GM23338 (cell line): Measurements from ENCODE around the gene CDKL1. TPM values are rescaled to one million over a fixed set of nuclear protein-coding genes. Genes with fewer than 3 reads are reported as not detected.

ENCODE experiments used
- ATAC-seq: fragments of 200-7000 bp; cut with Tn5 transposase; 3 replicates; pipeline ENCODE4 v1.9.1; 2020
- DNase-seq: peaks from one replicate; pipeline ENCODE4 v3.0.0-alpha.2; 2015; ENCODE audit warnings: low spot score
- H2AFZ ChIP-seq: fragments of 200-600 bp; sonication (generic); 2 replicates; pipeline ENCODE4 v1.8.0; 2016; ENCODE audit warnings: antibody characterized with exemption, mild to moderate bottlenecking, moderate library complexity
- H3F3A ChIP-seq: fragments of 200-600 bp; sonication (generic); replicated peaks from 2 replicates; pipeline ENCODE4 v1.8.0; 2017; ENCODE audit warnings: antibody characterized with exemption, mixed run types, low read depth
- H3K27ac ChIP-seq: fragments of 200-600 bp; sonication (generic); 2 replicates; pipeline ENCODE4 v1.6.1; 2016; ENCODE audit warnings: low read depth
- H3K27me3 ChIP-seq: fragments of 200-600 bp; sonication (generic); 2 replicates; pipeline ENCODE4 v1.8.0; 2016; ENCODE audit warnings: mild to moderate bottlenecking, mixed run types, moderate library complexity; ENCODE audit not compliant: insufficient read depth
- H3K36me3 ChIP-seq: fragments of 200-600 bp; sonication (generic); 2 replicates; pipeline ENCODE4 v1.8.0; 2016; ENCODE audit warnings: mild to moderate bottlenecking; ENCODE audit not compliant: insufficient read depth
- H3K4me1 ChIP-seq: fragments of 200-600 bp; sonication (generic); 2 replicates; pipeline ENCODE4 v1.8.0; 2016; ENCODE audit warnings: mild to moderate bottlenecking, moderate library complexity; ENCODE audit not compliant: insufficient read depth
- H3K4me2 ChIP-seq: fragments of 200-600 bp; sonication (generic); 2 replicates; pipeline ENCODE4 v1.7.1; 2017; ENCODE audit warnings: mixed run types
- H3K4me3 ChIP-seq: fragments of 200-600 bp; sonication (generic); 2 replicates; pipeline ENCODE4 v1.6.1; 2016; ENCODE audit warnings: mixed run types
- H3K79me2 ChIP-seq: fragments of 200-600 bp; sonication (generic); replicated peaks from 2 replicates; pipeline ENCODE4 v1.8.0; 2017; ENCODE audit warnings: mild to moderate bottlenecking; ENCODE audit not compliant: insufficient read depth
- H3K9me2 ChIP-seq: fragments of 200-600 bp; sonication (generic); 2 replicates; pipeline ENCODE4 v1.8.0; 2017; ENCODE audit not compliant: insufficient read depth
- H4K20me1 ChIP-seq: fragments of 200-600 bp; sonication (generic); replicated peaks from 2 replicates; pipeline ENCODE4 v1.8.0; 2017; ENCODE audit warnings: mild to moderate bottlenecking; ENCODE audit not compliant: insufficient read depth
- H3K27ac Mint-ChIP-seq: 2 replicates; pipeline ENCODE4 v1.8.0; 2020; ENCODE audit warnings: inconsistent platforms, mild to moderate bottlenecking, moderate library complexity, mixed read lengths
- H3K27me3 Mint-ChIP-seq: 3 replicates; pipeline ENCODE4 v1.8.0; 2022; ENCODE audit warnings: low read depth, mild to moderate bottlenecking, moderate library complexity, mixed read lengths, inconsistent platforms; ENCODE audit not compliant: insufficient read depth, poor library complexity
- H3K36me3 Mint-ChIP-seq: 3 replicates; pipeline ENCODE4 v1.8.0; 2021; ENCODE audit warnings: low read depth, mild to moderate bottlenecking, inconsistent platforms, moderate library complexity, mixed read lengths
- H3K4me1 Mint-ChIP-seq: 3 replicates; pipeline ENCODE4 v1.8.0; 2020; ENCODE audit warnings: mild to moderate bottlenecking, inconsistent platforms, mixed read lengths
- H3K4me3 Mint-ChIP-seq: 3 replicates; pipeline ENCODE4 v1.8.0; 2021; ENCODE audit warnings: moderate library complexity, mild to moderate bottlenecking, inconsistent platforms, mixed read lengths
- H3K9me3 Mint-ChIP-seq: 3 replicates; pipeline ENCODE4 v1.8.0; 2020; ENCODE audit warnings: moderate library complexity, mild to moderate bottlenecking, inconsistent platforms, mixed read lengths
- CREB1 ChIP-seq: fragments of 250-450 bp; sonication (Bioruptor Pico); IDR thresholded peaks from 2 replicates; pipeline ENCODE4 v1.5.0; 2020; ENCODE audit warnings: low read depth, mild to moderate bottlenecking, moderate library complexity
- EZH2 ChIP-seq: fragments of 200-600 bp; sonication (generic); IDR thresholded peaks from one replicate; pipeline ENCODE4 v1.8.0; 2017; ENCODE audit warnings: antibody characterized with exemption, mild to moderate bottlenecking, low read depth; ENCODE audit not compliant: unreplicated experiment
- EZH2phosphoT487 ChIP-seq: fragments of 200-600 bp; sonication (generic); IDR thresholded peaks from one replicate; pipeline ENCODE4 v1.8.1; 2018; ENCODE audit warnings: antibody characterized with exemption; ENCODE audit not compliant: unreplicated experiment
- JUNB ChIP-seq: IDR thresholded peaks from one replicate; pipeline ENCODE4 v1.6.1; 2016; ENCODE audit warnings: antibody characterized with exemption; ENCODE audit not compliant: unreplicated experiment
- NANOG ChIP-seq: IDR thresholded peaks from 2 replicates; pipeline ENCODE4 v1.6.1; 2016; ENCODE audit warnings: antibody characterized with exemption, borderline replicate concordance
- POLR2AphosphoS5 ChIP-seq: IDR thresholded peaks from 2 replicates; pipeline ENCODE4 v1.6.1; 2016; ENCODE audit warnings: antibody characterized with exemption, low read depth
- STAT1 ChIP-seq: IDR thresholded peaks from one replicate; pipeline ENCODE4 v1.6.1; 2016; ENCODE audit warnings: antibody characterized with exemption; ENCODE audit not compliant: unreplicated experiment
- ZNF114 ChIP-seq: fragments of 250-450 bp; sonication (Bioruptor Pico); IDR thresholded peaks from 2 replicates; pipeline ENCODE4 v1.5.0; 2020; ENCODE audit warnings: mild to moderate bottlenecking, moderate library complexity
- ZNF331 ChIP-seq: fragments of 250-450 bp; sonication (Bioruptor Pico); IDR thresholded peaks from 2 replicates; pipeline ENCODE4 v1.5.0; 2020; ENCODE audit warnings: low read depth, mild to moderate bottlenecking, moderate library complexity
- polyA plus RNA-seq: library from polyadenylated mRNA; unstranded; fragments of >200 nt; fragmentation: Nextera tagmentation; extraction: Ambion mirVana; gene quantifications from 2 replicates; pipeline ENCODE4 v1.2.1, GENCODE V29; 2016
- total RNA-seq: library from RNA; depleted of rRNA; stranded (reverse); fragments of >200 nt; shearing (Covaris generic); gene quantifications from 2 replicates; pipeline ENCODE4 v1.2.3, GENCODE V29; 2014
- TF ChIP-seq, protein P1 (sequence below): IDR thresholded peaks from 2 replicates; pipeline ENCODE4 v1.6.1; 2016; ENCODE audit warnings: antibody characterized with exemption
- TF ChIP-seq, protein P2 (sequence below): IDR thresholded peaks from one replicate; pipeline ENCODE4 v1.6.1; 2018; ENCODE audit warnings: antibody characterized with exemption; ENCODE audit not compliant: unreplicated experiment
- TF ChIP-seq, protein P3 (sequence below), 2 experiments: fragments of 200-600 bp in 1 of 2; sonication (generic) in 1 of 2; conservative IDR thresholded peaks; 2 replicates each; pipeline versions ENCODE4 v1.5.1 to v1.6.1; 2016 to 2017; ENCODE audit warnings: antibody characterized with exemption in 2 of 2, low read depth in 2 of 2, mild to moderate bottlenecking in 2 of 2, moderate library complexity in 1 of 2
- TF ChIP-seq, protein P4 (sequence below): fragments of 250-450 bp; sonication (Bioruptor Pico); IDR thresholded peaks from 2 replicates; pipeline ENCODE4 v1.5.0; 2020; ENCODE audit warnings: mild to moderate bottlenecking, moderate library complexity

Gene CDKL1
- total and polyA plus RNA-seq, 2 experiments from 2014 or later: 0.52 TPM

DNA sequence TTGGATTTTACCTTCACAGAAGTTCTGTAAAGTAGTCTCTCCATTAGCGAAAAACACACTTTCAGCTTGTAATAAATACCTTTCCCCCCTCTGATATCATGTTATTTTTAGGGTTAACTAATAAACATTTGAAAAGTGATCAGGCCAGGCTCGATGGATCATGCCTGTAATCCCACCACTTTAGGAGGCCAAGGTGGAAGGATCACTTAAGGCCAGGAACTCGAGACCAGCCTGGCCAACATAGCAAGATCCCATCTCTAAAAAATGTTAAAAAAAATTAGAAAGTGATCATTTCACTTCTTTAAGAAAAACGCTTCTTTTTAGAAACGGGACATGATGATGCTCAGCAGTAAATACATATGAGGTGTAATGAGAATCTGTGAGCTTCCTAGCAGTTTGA is 2.0 kb downstream of the CDKL1 start:
- H3K4me3 ChIP-seq: no peak overlapping the region

More for the DNA sequence above, 2.0 kb downstream of the CDKL1 start:
- Mint-ChIP-seq H3K36me3 (peaks cover 2% of the 10 kb centered on the region; the same call in 1 of the 3 replicates), H3K4me1 (peaks cover 11% of the 10 kb centered on the region; the same call in 2 of the 3 replicates), H3K4me3 (no peak overlapping the region), H3K9me3 (no peaks in the 10 kb centered on the region), H3K27ac (no peak overlapping the region), H3K27me3 (peaks cover 19% of the 10 kb centered on the region)
- no peak overlapping the region for H3K27ac ChIP-seq
- no peaks in the 10 kb centered on the region for H4K20me1 ChIP-seq
- H3F3A ChIP-seq: peaks cover 13% of the 10 kb centered on the region; the same call in 1 of the 2 replicates
- no peak for ATAC-seq
- DNase-seq: no peak
- TF ChIP-seq CREB1 (no peak), NANOG (no peak), EZH2phosphoT487 (no peak), ZNF114 (CRISPR knock-in tag) (no peak), JUNB (no peak), STAT1 (no peak), ZNF331 (CRISPR knock-in tag) (no peak), EZH2 (no peak), POLR2AphosphoS5 (no peak)
- TF ChIP-seq, protein P1, sequence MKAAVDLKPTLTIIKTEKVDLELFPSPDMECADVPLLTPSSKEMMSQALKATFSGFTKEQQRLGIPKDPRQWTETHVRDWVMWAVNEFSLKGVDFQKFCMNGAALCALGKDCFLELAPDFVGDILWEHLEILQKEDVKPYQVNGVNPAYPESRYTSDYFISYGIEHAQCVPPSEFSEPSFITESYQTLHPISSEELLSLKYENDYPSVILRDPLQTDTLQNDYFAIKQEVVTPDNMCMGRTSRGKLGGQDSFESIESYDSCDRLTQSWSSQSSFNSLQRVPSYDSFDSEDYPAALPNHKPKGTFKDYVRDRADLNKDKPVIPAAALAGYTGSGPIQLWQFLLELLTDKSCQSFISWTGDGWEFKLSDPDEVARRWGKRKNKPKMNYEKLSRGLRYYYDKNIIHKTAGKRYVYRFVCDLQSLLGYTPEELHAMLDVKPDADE: no peak
- TF ChIP-seq, protein P2, sequence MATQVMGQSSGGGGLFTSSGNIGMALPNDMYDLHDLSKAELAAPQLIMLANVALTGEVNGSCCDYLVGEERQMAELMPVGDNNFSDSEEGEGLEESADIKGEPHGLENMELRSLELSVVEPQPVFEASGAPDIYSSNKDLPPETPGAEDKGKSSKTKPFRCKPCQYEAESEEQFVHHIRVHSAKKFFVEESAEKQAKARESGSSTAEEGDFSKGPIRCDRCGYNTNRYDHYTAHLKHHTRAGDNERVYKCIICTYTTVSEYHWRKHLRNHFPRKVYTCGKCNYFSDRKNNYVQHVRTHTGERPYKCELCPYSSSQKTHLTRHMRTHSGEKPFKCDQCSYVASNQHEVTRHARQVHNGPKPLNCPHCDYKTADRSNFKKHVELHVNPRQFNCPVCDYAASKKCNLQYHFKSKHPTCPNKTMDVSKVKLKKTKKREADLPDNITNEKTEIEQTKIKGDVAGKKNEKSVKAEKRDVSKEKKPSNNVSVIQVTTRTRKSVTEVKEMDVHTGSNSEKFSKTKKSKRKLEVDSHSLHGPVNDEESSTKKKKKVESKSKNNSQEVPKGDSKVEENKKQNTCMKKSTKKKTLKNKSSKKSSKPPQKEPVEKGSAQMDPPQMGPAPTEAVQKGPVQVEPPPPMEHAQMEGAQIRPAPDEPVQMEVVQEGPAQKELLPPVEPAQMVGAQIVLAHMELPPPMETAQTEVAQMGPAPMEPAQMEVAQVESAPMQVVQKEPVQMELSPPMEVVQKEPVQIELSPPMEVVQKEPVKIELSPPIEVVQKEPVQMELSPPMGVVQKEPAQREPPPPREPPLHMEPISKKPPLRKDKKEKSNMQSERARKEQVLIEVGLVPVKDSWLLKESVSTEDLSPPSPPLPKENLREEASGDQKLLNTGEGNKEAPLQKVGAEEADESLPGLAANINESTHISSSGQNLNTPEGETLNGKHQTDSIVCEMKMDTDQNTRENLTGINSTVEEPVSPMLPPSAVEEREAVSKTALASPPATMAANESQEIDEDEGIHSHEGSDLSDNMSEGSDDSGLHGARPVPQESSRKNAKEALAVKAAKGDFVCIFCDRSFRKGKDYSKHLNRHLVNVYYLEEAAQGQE: no peak
- TF ChIP-seq, protein P3, sequence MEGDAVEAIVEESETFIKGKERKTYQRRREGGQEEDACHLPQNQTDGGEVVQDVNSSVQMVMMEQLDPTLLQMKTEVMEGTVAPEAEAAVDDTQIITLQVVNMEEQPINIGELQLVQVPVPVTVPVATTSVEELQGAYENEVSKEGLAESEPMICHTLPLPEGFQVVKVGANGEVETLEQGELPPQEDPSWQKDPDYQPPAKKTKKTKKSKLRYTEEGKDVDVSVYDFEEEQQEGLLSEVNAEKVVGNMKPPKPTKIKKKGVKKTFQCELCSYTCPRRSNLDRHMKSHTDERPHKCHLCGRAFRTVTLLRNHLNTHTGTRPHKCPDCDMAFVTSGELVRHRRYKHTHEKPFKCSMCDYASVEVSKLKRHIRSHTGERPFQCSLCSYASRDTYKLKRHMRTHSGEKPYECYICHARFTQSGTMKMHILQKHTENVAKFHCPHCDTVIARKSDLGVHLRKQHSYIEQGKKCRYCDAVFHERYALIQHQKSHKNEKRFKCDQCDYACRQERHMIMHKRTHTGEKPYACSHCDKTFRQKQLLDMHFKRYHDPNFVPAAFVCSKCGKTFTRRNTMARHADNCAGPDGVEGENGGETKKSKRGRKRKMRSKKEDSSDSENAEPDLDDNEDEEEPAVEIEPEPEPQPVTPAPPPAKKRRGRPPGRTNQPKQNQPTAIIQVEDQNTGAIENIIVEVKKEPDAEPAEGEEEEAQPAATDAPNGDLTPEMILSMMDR (conservative IDR thresholded peaks at IDR 0.05; ENCODE audit: low read depth in 2 of 2): no peak
- TF ChIP-seq, protein P4, sequence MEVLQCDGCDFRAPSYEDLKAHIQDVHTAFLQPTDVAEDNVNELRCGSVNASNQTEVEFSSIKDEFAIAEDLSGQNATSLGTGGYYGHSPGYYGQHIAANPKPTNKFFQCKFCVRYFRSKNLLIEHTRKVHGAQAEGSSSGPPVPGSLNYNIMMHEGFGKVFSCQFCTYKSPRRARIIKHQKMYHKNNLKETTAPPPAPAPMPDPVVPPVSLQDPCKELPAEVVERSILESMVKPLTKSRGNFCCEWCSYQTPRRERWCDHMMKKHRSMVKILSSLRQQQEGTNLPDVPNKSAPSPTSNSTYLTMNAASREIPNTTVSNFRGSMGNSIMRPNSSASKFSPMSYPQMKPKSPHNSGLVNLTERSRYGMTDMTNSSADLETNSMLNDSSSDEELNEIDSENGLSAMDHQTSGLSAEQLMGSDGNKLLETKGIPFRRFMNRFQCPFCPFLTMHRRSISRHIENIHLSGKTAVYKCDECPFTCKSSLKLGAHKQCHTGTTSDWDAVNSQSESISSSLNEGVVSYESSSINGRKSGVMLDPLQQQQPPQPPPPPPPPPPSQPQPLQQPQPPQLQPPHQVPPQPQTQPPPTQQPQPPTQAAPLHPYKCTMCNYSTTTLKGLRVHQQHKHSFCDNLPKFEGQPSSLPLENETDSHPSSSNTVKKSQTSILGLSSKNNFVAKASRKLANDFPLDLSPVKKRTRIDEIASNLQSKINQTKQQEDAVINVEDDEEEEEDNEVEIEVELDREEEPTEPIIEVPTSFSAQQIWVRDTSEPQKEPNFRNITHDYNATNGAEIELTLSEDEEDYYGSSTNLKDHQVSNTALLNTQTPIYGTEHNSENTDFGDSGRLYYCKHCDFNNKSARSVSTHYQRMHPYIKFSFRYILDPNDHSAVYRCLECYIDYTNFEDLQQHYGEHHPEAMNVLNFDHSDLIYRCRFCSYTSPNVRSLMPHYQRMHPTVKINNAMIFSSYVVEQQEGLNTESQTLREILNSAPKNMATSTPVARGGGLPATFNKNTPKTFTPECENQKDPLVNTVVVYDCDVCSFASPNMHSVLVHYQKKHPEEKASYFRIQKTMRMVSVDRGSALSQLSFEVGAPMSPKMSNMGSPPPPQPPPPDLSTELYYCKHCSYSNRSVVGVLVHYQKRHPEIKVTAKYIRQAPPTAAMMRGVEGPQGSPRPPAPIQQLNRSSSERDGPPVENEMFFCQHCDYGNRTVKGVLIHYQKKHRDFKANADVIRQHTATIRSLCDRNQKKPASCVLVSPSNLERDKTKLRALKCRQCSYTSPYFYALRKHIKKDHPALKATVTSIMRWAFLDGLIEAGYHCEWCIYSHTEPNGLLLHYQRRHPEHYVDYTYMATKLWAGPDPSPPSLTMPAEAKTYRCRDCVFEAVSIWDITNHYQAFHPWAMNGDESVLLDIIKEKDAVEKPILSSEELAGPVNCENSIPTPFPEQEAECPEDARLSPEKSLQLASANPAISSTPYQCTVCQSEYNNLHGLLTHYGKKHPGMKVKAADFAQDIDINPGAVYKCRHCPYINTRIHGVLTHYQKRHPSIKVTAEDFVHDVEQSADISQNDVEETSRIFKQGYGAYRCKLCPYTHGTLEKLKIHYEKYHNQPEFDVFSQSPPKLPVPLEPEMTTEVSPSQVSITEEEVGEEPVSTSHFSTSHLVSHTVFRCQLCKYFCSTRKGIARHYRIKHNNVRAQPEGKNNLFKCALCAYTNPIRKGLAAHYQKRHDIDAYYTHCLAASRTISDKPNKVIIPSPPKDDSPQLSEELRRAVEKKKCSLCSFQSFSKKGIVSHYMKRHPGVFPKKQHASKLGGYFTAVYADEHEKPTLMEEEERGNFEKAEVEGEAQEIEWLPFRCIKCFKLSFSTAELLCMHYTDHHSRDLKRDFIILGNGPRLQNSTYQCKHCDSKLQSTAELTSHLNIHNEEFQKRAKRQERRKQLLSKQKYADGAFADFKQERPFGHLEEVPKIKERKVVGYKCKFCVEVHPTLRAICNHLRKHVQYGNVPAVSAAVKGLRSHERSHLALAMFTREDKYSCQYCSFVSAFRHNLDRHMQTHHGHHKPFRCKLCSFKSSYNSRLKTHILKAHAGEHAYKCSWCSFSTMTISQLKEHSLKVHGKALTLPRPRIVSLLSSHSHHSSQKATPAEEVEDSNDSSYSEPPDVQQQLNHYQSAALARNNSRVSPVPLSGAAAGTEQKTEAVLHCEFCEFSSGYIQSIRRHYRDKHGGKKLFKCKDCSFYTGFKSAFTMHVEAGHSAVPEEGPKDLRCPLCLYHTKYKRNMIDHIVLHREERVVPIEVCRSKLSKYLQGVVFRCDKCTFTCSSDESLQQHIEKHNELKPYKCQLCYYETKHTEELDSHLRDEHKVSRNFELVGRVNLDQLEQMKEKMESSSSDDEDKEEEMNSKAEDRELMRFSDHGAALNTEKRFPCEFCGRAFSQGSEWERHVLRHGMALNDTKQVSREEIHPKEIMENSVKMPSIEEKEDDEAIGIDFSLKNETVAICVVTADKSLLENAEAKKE (CRISPR knock-in tag): no peak
- no peaks in the 10 kb centered on the region for H3K36me3 ChIP-seq
- H2AFZ ChIP-seq: no peak overlapping the region
- H3K27me3 ChIP-seq: peaks cover 36% of the 10 kb centered on the region
- H3K4me1 ChIP-seq: peaks cover 15% of the 10 kb centered on the region; the same call in 1 of the 2 replicates
- H3K9me2 ChIP-seq: no peaks in the 10 kb centered on the region
- no peak overlapping the region for H3K4me2 ChIP-seq
- no peaks in the 10 kb centered on the region for H3K79me2 ChIP-seq
